GM12872 (cell line): ENCODE data around the gene U2AF2.

Experiments
- CTCF ChIP-seq: IDR thresholded peaks from 3 replicates; pipeline ENCODE4 v1.5.1; 2011; ENCODE audit warnings: low read depth, mild to moderate bottlenecking, low read length, moderate library complexity; ENCODE audit not compliant: insufficient read depth

Gene U2AF2

GRCh38 chr19:55667006-55667381 lies 12.2 kb downstream of the U2AF2 start:
- no peak for TF ChIP-seq CTCF

GRCh38 chr19:55667511-55667910 lies 12.7 kb downstream of the U2AF2 start:
- no peak for TF ChIP-seq CTCF

GRCh38 chr19:55667958-55668357 lies 13.1 kb downstream of the U2AF2 start:
- no peak for TF ChIP-seq CTCF

GRCh38 chr19:55668603-55669348 lies 13.9 kb downstream of the U2AF2 start:
- TF ChIP-seq CTCF: no peak

- no peak for TF ChIP-seq CTCF
Measured at GRCh38 chr19:55669418-55670279, 14.8 kb downstream of the U2AF2 start.

GRCh38 chr19:55670280-55671053 lies 15.6 kb downstream of the U2AF2 start:
- TF ChIP-seq CTCF: no peak

GRCh38 chr19:55671054-55671378 lies 16.2 kb downstream of the U2AF2 start:
- TF ChIP-seq CTCF: no peak
